C4-2B (cell line): ENCODE results near the gene MLANA.

Source experiments
- H3K27ac ChIP-seq: fragments of 450-650 bp; 2 replicates; pipeline ENCODE4 v1.5.1; 2017
- ZFX ChIP-seq: fragments of 450-650 bp; IDR thresholded peaks from 2 replicates; pipeline ENCODE4 v1.6.1; 2017
- TF ChIP-seq, protein P1 (sequence below): fragments of 450-650 bp; conservative IDR thresholded peaks from 2 replicates; pipeline ENCODE4 v1.5.1; 2017; ENCODE audit warnings: mild to moderate bottlenecking

The MLANA gene

DNA sequence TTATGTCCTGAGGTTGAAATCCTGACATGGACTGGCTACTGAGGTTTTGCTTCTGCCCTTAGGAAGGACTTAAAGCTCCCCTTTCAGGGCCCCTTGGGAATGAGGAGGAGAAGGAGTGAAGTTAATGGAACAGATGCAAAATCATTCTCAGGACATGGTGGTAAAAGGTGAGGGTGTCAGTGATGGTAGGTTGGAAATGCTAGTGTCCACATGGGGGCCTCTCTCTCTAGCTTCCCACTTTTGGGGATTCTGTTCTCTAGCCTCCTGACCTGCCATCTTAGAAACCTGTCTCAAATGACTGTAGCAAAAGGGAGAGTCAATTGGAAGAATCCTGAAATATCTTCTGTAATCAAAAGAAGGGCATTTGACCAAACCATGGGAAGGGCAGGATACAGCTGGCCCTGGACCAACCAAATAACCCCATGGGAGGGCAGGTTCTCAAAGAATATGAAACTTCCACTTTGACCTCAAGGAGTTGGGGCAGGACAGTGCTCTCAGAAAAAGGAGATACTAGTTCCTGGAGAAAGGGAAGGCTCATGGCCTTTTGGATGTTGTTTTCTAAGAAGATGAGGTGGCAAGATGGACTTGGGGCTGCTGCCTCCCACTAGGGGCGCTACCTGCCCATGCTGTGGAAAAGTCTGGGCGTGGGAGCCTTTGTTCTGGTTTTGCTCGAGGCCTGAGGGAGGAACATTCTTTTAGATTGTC lies 21.2 kb upstream of the MLANA start:
- H3K27ac ChIP-seq, result no peak overlapping the region

DNA sequence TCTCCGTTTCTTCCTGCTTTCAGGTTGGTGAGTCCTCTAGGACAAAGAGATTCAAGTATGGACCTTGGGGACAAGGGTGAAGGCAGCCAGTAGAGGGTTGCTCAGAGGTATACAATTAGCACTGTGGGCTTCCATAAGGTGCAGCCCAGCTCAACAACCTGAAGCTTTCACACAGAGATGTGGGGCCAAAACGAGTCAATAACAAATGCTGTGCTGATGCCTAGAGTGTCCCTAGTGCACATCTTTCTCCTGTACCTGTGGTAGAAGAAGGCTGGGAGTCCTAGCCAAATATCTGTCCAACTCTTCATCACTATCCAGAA lies 20.7 kb upstream of the MLANA start:
- TF ChIP-seq, protein P1, sequence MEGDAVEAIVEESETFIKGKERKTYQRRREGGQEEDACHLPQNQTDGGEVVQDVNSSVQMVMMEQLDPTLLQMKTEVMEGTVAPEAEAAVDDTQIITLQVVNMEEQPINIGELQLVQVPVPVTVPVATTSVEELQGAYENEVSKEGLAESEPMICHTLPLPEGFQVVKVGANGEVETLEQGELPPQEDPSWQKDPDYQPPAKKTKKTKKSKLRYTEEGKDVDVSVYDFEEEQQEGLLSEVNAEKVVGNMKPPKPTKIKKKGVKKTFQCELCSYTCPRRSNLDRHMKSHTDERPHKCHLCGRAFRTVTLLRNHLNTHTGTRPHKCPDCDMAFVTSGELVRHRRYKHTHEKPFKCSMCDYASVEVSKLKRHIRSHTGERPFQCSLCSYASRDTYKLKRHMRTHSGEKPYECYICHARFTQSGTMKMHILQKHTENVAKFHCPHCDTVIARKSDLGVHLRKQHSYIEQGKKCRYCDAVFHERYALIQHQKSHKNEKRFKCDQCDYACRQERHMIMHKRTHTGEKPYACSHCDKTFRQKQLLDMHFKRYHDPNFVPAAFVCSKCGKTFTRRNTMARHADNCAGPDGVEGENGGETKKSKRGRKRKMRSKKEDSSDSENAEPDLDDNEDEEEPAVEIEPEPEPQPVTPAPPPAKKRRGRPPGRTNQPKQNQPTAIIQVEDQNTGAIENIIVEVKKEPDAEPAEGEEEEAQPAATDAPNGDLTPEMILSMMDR, result peak; percentile 25
- TF ChIP-seq ZFX, result no peak

More for the DNA sequence above, 21.2 kb upstream of the MLANA start:
- TF ChIP-seq, protein P1, result peak; percentile 60
- no peak for TF ChIP-seq ZFX

DNA sequence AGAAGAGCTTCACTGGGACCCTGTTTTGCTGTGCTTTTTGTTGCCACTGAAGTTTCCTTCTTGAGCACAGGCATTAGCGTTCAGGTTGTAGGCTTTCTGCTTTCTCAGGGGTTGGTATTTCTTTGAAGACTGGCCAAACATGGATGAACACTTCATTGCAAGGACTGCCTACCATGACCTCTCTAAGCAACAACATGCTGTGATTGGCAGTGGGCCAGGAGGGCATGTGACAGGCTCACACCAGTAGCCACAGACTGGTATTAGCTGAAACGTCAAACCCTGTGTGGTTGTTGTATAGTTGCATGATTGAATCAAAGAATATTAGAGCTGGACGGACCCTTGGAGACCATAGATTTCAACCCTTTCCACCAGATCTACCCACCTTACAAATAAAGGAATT lies 20.0 kb upstream of the MLANA start:
- no peak overlapping the region for H3K27ac ChIP-seq
- TF ChIP-seq, protein P1, result no peak
- no peak for TF ChIP-seq ZFX

More for the DNA sequence above, 20.7 kb upstream of the MLANA start:
- H3K27ac ChIP-seq, result no peak overlapping the region

DNA sequence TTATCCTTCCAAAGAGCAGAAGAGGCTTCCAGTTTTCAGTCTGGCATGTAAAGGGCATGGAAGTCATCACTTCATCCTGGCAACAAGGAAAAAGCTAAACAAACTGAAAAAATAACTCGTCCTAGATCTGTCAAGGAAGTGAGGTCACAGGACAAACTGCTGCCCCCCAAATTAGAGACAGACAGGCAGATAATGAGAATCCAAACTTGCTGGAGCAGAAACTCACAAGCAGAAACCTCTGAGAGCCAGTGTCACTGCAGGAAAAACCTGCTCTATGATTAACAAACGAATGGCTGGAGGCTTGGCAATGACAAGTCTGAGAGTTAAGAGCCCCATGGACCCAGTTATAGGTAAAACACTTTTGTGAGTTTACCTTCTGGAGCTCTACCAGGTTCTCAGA lies 18.9 kb upstream of the MLANA start:
- TF ChIP-seq, protein P1, result no peak
- TF ChIP-seq ZFX, result no peak
- H3K27ac ChIP-seq, result no peak overlapping the region

DNA sequence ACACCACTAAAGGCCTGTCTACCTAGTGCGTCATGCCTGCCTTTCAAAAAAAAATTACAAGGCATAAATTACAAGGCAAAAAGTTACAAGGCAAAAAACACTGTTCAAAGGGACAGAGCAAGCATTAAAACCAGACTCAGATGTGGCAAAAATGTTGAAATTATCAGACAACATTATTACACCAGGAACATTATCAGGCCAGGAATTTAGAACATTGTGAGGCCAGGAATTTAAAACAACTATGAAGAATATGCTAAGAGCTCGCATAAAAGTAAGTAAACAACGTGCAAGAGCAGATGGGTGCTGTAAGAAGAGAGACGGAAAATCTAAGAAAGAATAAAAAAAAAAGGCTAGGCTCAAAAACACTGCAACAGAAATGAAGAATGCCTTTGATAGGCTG lies 18.2 kb upstream of the MLANA start:
- H3K27ac ChIP-seq, result no peak overlapping the region
- TF ChIP-seq, protein P1, result no peak
- no peak for TF ChIP-seq ZFX

DNA sequence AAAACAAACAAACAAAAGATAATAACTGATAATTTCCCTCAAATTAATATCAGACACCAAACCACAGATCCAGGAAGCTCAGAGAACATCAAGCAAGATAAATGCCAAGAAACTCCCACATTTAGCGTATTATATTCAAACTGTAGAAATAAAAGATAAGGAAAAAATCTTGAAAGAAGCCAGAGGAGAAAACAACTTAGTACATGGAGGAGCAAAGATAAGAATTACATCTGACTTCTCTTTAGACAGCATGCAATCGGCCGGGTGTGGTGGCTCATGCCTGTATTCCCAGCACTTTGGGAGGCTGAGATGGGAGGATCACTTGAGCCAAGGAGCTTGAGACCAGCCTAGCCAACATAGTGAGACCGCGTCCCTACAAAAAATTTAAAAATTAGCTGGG lies 17.2 kb upstream of the MLANA start:
- no peak overlapping the region for H3K27ac ChIP-seq
- TF ChIP-seq, protein P1, result no peak
- no peak for TF ChIP-seq ZFX

DNA sequence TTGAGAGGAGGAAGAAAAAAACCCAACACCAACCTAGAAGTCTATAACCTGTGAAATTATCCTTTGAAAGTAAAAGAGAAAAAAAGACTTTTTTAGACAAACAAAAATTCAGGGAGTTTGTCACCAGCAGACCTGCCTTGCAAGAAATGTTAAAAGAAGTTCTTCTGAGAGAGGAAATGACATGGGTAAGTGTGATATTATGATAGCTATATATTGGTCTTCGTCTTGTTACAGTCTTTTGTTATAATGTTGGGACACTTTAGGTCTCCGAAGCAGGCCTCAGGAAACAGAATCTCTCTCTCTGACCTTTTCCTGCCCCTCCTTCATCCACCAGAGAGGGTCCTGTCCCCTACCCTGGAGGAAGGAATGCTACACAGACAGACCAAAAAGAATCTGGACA lies 16.6 kb upstream of the MLANA start:
- H3K27ac ChIP-seq, result no peak overlapping the region
- TF ChIP-seq, protein P1, result no peak
- TF ChIP-seq ZFX, result no peak
